K562 (cell line): ENCODE measurements around the gene PDE1C. TPM values are rescaled to one million over a fixed set of nuclear protein-coding genes. Genes with fewer than 3 reads are reported as not detected.

Experiments used
- ATAC-seq: fragments of 200-7000 bp; cut with Tn5 transposase; 3 replicates; pipeline ENCODE4 v1.9.1; 2020; ENCODE audit warnings: moderate library complexity
- BruUV-seq: library from RNA; stranded (reverse); fragments of 400-500 nt; replicated peaks from 2 replicates; lab custom pipeline; 2021; lab: Mats Ljungman, UMichigan
- CTCF ChIA-PET: fragments of 300-600 bp; formaldehyde crosslinking; extraction: SDS; loops from one replicate; lab custom pipeline; 2021; ENCODE audit warnings: low intra/inter-chr PET ratio; lab: Yijun Ruan, JAX
- POLR2A ChIA-PET: fragments of 300-600, 350-650 bp; sonication (Branson Sonifier 250); formaldehyde crosslinking; extraction: SDS; loops from one replicate; lab custom pipeline; 2021; ENCODE audit warnings: antibody characterized with exemption, inconsistent platforms; lab: Yijun Ruan, JAX
- DNase-seq, 4 experiments: peaks; one replicate each; pipeline versions ENCODE4 v3.0.0 to v3.0.0-alpha.2; 2011 to 2018; ENCODE audit warnings: low spot score in 3 of 4, mixed read lengths in 3 of 4; ENCODE audit errors: extremely low read depth in 1 of 4
- FAIRE-seq: peaks from 2 replicates; lab custom pipeline; 2011; peaks lifted over from hg19 to GRCh38; lab: Jason Lieb, UNC
- H2AFZ ChIP-seq: 2 replicates; pipeline ENCODE4 v1.6.0; 2011; ENCODE audit warnings: low read depth, low read length, control low read depth, inconsistent platforms
- H3K27ac ChIP-seq: fragments of 200-600 bp; 3 replicates; pipeline ENCODE4 v1.8.0; 2011; ENCODE audit warnings: low read depth, mild to moderate bottlenecking, control low read depth, inconsistent platforms, low read length, moderate library complexity, mixed read lengths; ENCODE audit errors: extremely low read depth
- H3K27me3 ChIP-seq, 2 experiments: fragments of 300-600 bp in 1 of 2; 2 replicates in 1 of 2; 3 replicates in 1 of 2; pipeline versions ENCODE4 v1.6.0 to v1.8.0; 2011; ENCODE audit warnings: inconsistent platforms in 2 of 2, low read length in 2 of 2, mild to moderate bottlenecking in 1 of 2, mixed read lengths in 1 of 2, moderate library complexity in 1 of 2; ENCODE audit not compliant: control insufficient read depth in 2 of 2, insufficient read depth in 2 of 2
- H3K36me3 ChIP-seq: fragments of 300-600 bp; 3 replicates; pipeline ENCODE4 v1.8.0; 2011; ENCODE audit warnings: mild to moderate bottlenecking, low read length, inconsistent platforms; ENCODE audit not compliant: control insufficient read depth, insufficient read depth
- H3K4me1 ChIP-seq, 2 experiments: fragments of 200-600 bp in 1 of 2; replicated peaks in 1 of 2; 2 replicates in 1 of 2; 3 replicates in 1 of 2; pipeline versions ENCODE4 v1.5.1 to v1.8.0; 2011; ENCODE audit warnings: inconsistent platforms in 2 of 2, low read length in 2 of 2, mild to moderate bottlenecking in 1 of 2, mixed read lengths in 1 of 2, moderate library complexity in 1 of 2; ENCODE audit not compliant: control insufficient read depth in 2 of 2, insufficient read depth in 2 of 2
- H3K4me2 ChIP-seq: 2 replicates; pipeline ENCODE4 v1.6.1; 2011; ENCODE audit warnings: low read length, control low read depth, inconsistent platforms, mixed read lengths; ENCODE audit not compliant: insufficient read depth
- H3K4me3 ChIP-seq: fragments of 200-600 bp; sonication (generic), shearing (Covaris generic); 2 replicates; pipeline ENCODE4 v1.5.1; 2016; ENCODE audit warnings: control low read depth, inconsistent platforms
- H3K79me2 ChIP-seq: fragments of 200-600 bp; 3 replicates; pipeline ENCODE4 v1.8.0; 2011; ENCODE audit warnings: low read length, inconsistent platforms; ENCODE audit not compliant: control insufficient read depth, insufficient read depth
- H3K9ac ChIP-seq, 2 experiments: 2 replicates each; pipeline versions ENCODE4 v1.6.0 to v1.6.1; 2011; ENCODE audit warnings: low read depth in 2 of 2, low read length in 2 of 2, control low read depth in 1 of 2, inconsistent platforms in 1 of 2, mild to moderate bottlenecking in 1 of 2, mixed read lengths in 1 of 2; ENCODE audit not compliant: insufficient read depth in 1 of 2
- H3K9me1 ChIP-seq: one replicate; pipeline ENCODE4 v1.6.0; 2011; ENCODE audit warnings: inconsistent platforms, mild to moderate bottlenecking, low read length, moderate library complexity; ENCODE audit not compliant: control insufficient read depth, insufficient read depth
- H3K9me3 ChIP-seq: replicated peaks from 2 replicates; pipeline ENCODE4 v1.5.1; 2011; ENCODE audit warnings: low read depth, low read length, inconsistent platforms; ENCODE audit not compliant: control insufficient read depth, insufficient read depth
- H4K20me1 ChIP-seq: replicated peaks from 2 replicates; pipeline ENCODE4 v1.6.1; 2011; ENCODE audit warnings: low read length, inconsistent platforms, mixed read lengths; ENCODE audit not compliant: control insufficient read depth, insufficient read depth
- AFF4 ChIP-seq: sonication (generic); formaldehyde crosslinking; IDR thresholded peaks from 2 replicates; pipeline ENCODE4 v1.8.0; 2023; ENCODE audit warnings: mild to moderate bottlenecking, missing genetic modification reagents
- ARID3B ChIP-seq: fragments of 250-450 bp; sonication (Bioruptor Pico); IDR thresholded peaks from 2 replicates; pipeline ENCODE4 v1.4.0; 2020; ENCODE audit warnings: borderline replicate concordance
- CBX1 ChIP-seq: sonication (generic); IDR thresholded peaks from 2 replicates; pipeline ENCODE4 v1.6.1; 2016; ENCODE audit warnings: antibody characterized with exemption, low read depth, mild to moderate bottlenecking
- CBX3 ChIP-seq, 2 experiments: IDR thresholded peaks; 1 replicate in 1 of 2; 2 replicates in 1 of 2; pipeline ENCODE4 v1.6.1; 2012; ENCODE audit warnings: inconsistent platforms in 2 of 2, low read length in 2 of 2, borderline replicate concordance in 1 of 2, control low read depth in 1 of 2
- EWSR1 ChIP-seq: fragments of 450-650 bp; IDR thresholded peaks from 2 replicates; pipeline ENCODE4 v1.6.1; 2018; ENCODE audit warnings: borderline replicate concordance, mild to moderate bottlenecking, low read depth, moderate library complexity; ENCODE audit not compliant: partially characterized antibody
- FUS ChIP-seq: fragments of 200-400 bp; formaldehyde crosslinking; optimal IDR thresholded peaks from 2 replicates; pipeline ENCODE3; 2017; ENCODE audit warnings: low read depth, low read length
- HDGF ChIP-seq: fragments of 450-650 bp; IDR thresholded peaks from 2 replicates; pipeline ENCODE4 v1.6.1; 2016
- KLF1 ChIP-seq: fragments of 450-650 bp; IDR thresholded peaks from 2 replicates; pipeline ENCODE4 v1.6.1; 2016; ENCODE audit warnings: missing genetic modification characterization, missing compliant biosample characterization
- KLF10 ChIP-seq: fragments of 250-450 bp; sonication (Bioruptor Pico); IDR thresholded peaks from 2 replicates; pipeline ENCODE4 v1.6.1; 2021; ENCODE audit warnings: matching md5 sums
- NFE2L1 ChIP-seq: fragments of 450-650 bp; IDR thresholded peaks from 2 replicates; pipeline ENCODE4 v1.6.1; 2016; ENCODE audit warnings: missing genetic modification characterization, low read depth, mild to moderate bottlenecking, missing compliant biosample characterization, moderate library complexity, borderline replicate concordance
- SMARCA5 ChIP-seq: fragments of 450-650 bp; IDR thresholded peaks from 2 replicates; pipeline ENCODE4 v1.6.1; 2016
- STAT5A ChIP-seq: IDR thresholded peaks from 2 replicates; pipeline ENCODE4 v1.6.1; 2012; ENCODE audit warnings: low read length, inconsistent platforms, borderline replicate concordance
- WGBS: fragments of 100-300 bp; shearing (Covaris generic); methylation state at CpG from one replicate; pipeline ENCODE4 v1.1.6; 2016; ENCODE audit warnings: low coverage, mixed read lengths; ENCODE audit not compliant: insufficient coverage; ENCODE audit errors: missing lambda C conversion rate; 5-methylcytosine and 5-hydroxymethylcytosine counted together
- in situ Hi-C: fragments of 300-500 bp; cut with MboI; formaldehyde crosslinking; loops from 4 replicates; pipeline ENCODE4 v1.15.0; 2018; ENCODE audit warnings: inconsistent platforms, mixed read lengths
- intact Hi-C: fragments of 100-400 bp; cut with micrococcal nuclease; formaldehyde crosslinking; loops from 2 replicates; pipeline ENCODE4 v1.14.2; 2022
- polyA plus RNA-seq, 8 experiments: library from polyadenylated mRNA; depleted of rRNA in 4 of 8; stranded (reverse) in 5 of 8; unstranded in 3 of 8; fragments of >200 nt; fragmentation: Nextera tagmentation in 2 of 8; fragmentation: Illumina TruSeq in 1 of 8; extraction: Ambion mirVana in 2 of 8; extraction: Trizol in 1 of 8; gene quantifications; 2 replicates each; pipeline versions ENCODE4 v1.2.1 to v1.2.3, GENCODE V29; 2011 to 2014; ENCODE audit warnings: inconsistent platforms in 1 of 8, missing spikeins in 1 of 8
- total RNA-seq, 7 experiments: library from RNA; depleted of rRNA in 6 of 7; stranded (reverse); fragments of >200 nt in 6 of 7; fragmentation: Illumina TruSeq in 2 of 7; extraction: Trizol in 2 of 7; gene quantifications; 2 replicates each; pipeline versions ENCODE4 v1.2.1 to v1.2.3, GENCODE V29; 2011 to 2021; ENCODE audit warnings: low replicate concordance in 1 of 7

Gene PDE1C
- total and polyA plus RNA-seq, 9 of the 15 experiments (the other 6 are each of a cell fraction or from before 2014, with no cell fraction given), result under 0.01 to 0.01 TPM; not detected in 7

- intact Hi-C loops (no loop called here), in situ Hi-C loops (no loop called here)
- Histone ChIP-seq H3K27me3 (no peaks in the 10 kb centered on the region), H2AFZ (no peak overlapping the region), H3K4me1 (no peaks in the 10 kb centered on the region), H3K27ac (no peak overlapping the region), H3K36me3 (no peaks in the 10 kb centered on the region), H3K4me2 (no peak overlapping the region), H3K9me3 (no peaks in the 10 kb centered on the region), H3K4me3 (no peak overlapping the region), H3K9me1 (no peaks in the 10 kb centered on the region), H4K20me1 (no peaks in the 10 kb centered on the region), H3K79me2 (no peaks in the 10 kb centered on the region), H3K9ac (no peak overlapping the region)
- no peak for DNase-seq
- ChIA-PET POLR2A (no interaction called here), CTCF (no interaction called here)
- BruUV-seq, result no TSS peak
- WGBS, result 0% methylated on average over 2 of the region's 2 CpGs
- FAIRE-seq, result no peak
- no peak for ATAC-seq
- TF ChIP-seq KLF10 (CRISPR knock-in tag), result no peak
- TF ChIP-seq CBX3 (IDR thresholded peaks at IDR 0.05; ENCODE audit: borderline replicate concordance in 1 of 2, low read length in 2 of 2), result no peak
- no peak for TF ChIP-seq HDGF
Observed at GRCh38 chr7:32005577-32005976, 64.6 kb downstream of the PDE1C start.

GRCh38 chr7:32001948-32002347 is 68.3 kb downstream of the PDE1C start:
- H3K79me2 ChIP-seq, result no peaks in the 10 kb centered on the region
- ATAC-seq (no peak), FAIRE-seq (no peak), DNase-seq (no peak)
- POLR2A ChIA-PET, result interaction anchor here (0.6 kb wide), 1 partner anchor 10 kb away, joined by 3 read pairs; no protein-coding TSS in a partner anchor
- no peak overlapping the region for H2AFZ ChIP-seq
- H3K4me1 ChIP-seq, result no peaks in the 10 kb centered on the region
- WGBS, result 0% methylated on average over 4 of the region's 4 CpGs
- no TSS peak for BruUV-seq
- H3K27ac ChIP-seq, result no peak overlapping the region
- no peaks in the 10 kb centered on the region for H3K9me1 ChIP-seq
- H4K20me1 ChIP-seq, result no peaks in the 10 kb centered on the region
- H3K4me2 ChIP-seq, result no peak overlapping the region
- H3K4me3 ChIP-seq, result no peak overlapping the region
- CTCF ChIA-PET, result no interaction called here
- intact Hi-C loops (no loop called here), in situ Hi-C loops (no loop called here)
- H3K36me3 ChIP-seq, result no peaks in the 10 kb centered on the region
- no peak overlapping the region for H3K9ac ChIP-seq
- H3K9me3 ChIP-seq, result no peaks in the 10 kb centered on the region
- no peaks in the 10 kb centered on the region for H3K27me3 ChIP-seq
- TF ChIP-seq SMARCA5 (no peak), KLF1 (no peak), FUS (no peak), NFE2L1 (tag) (no peak), EWSR1 (no peak), CBX1 (no peak), AFF4 (CRISPR knock-in tag) (no peak), ARID3B (CRISPR knock-in tag) (no peak), STAT5A (no peak)
